Activated CD8-positive, alpha-beta memory T cell treated with anti-CD3 and anti-CD28 coated beads for 4 hours (primary cell): ENCODE data around the gene NUDT14.

Experiments
- DNase-seq, 2 donors: peaks; one replicate each; pipeline ENCODE4 v3.0.0-alpha.2; 2020; ENCODE audit warnings: low read depth in 2 of 2

NUDT14 gene

GRCh38 chr14:105135700-105136395 lies 45.3 kb downstream of the NUDT14 start:
- DNase-seq = no peak

- no peak for DNase-seq
Observed at GRCh38 chr14:105132921-105133654, 48.0 kb downstream of the NUDT14 start.

- DNase-seq = no peak
Observed at GRCh38 chr14:105131241-105131640, 49.9 kb downstream of the NUDT14 start.

- no peak for DNase-seq
Observed at GRCh38 chr14:105128059-105128458, 53.1 kb downstream of the NUDT14 start.

- DNase-seq = no peak
Observed at GRCh38 chr14:105126981-105127329, 54.2 kb downstream of the NUDT14 start.

GRCh38 chr14:105126126-105126980 lies 54.8 kb downstream of the NUDT14 start:
- no peak for DNase-seq

GRCh38 chr14:105124823-105125222 lies 56.3 kb downstream of the NUDT14 start:
- no peak for DNase-seq

- DNase-seq = no peak
Observed at GRCh38 chr14:105123981-105124765, 56.9 kb downstream of the NUDT14 start.

GRCh38 chr14:105123064-105123665 lies 57.9 kb downstream of the NUDT14 start:
- DNase-seq = no peak
